SU-DHL-6 (cell line): Measurements from ENCODE around the gene WNT7B.

Experiments
- EZH2phosphoT487 ChIP-seq: fragments of 200-600 bp; sonication (generic), shearing (Covaris generic); conservative IDR thresholded peaks from 2 replicates; pipeline ENCODE4 v1.6.1; 2018; ENCODE audit warnings: mild to moderate bottlenecking, antibody characterized with exemption, low read length, moderate library complexity, mixed read lengths
- TF ChIP-seq, protein P1 (sequence below): fragments of 200-600 bp; sonication (generic); IDR thresholded peaks from one replicate; pipeline ENCODE4 v1.5.1; 2017; ENCODE audit warnings: antibody characterized with exemption, mild to moderate bottlenecking, low read length, moderate library complexity; ENCODE audit not compliant: insufficient read depth, poor library complexity, severe bottlenecking

DNA sequence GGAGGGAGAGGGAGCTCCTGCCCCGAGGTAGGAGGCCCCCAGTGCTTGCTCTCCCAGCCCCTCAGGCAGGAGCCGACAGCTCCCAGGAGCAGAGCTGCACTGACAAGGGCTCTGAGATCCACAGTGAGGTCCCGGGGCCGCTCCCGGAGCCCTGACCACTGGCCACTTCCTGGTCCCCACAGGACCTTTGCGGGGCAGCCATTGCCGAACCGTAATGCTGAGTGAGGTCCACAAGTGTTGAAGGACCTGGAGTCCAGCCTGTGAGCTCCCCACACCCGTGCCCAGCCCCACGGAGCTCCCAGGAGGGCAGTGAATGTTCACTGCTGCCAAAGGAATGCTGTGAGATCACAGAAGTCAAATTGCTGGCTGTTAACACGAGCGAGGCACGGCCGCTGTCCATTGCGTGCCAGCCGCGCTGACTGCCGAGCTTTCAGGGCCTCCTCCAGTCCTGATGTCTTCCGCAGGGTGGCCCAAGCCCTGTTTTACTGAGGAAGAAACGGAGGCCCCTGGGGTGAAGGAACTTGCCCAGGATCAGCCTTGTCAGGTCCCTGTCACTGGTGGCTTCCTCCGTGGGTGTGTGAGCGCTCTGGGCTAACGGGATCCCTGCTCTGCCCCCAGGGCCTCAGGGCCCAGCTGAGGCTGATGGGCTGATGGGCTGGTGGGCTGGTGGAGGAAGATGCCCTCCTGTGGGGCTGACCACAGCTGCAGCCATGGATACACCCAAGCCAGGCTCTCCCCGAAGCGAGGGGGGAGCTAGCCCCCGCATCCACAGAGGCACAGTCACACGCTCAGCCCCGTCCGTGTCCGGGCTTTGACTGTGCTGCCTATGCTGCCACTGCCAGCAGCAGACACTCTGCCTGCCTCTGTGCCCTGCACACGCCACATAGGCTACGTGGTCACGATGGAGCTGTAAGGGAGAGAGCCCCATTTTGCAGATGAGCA lies 70.8 kb downstream of the WNT7B start:
- TF ChIP-seq, protein P1, sequence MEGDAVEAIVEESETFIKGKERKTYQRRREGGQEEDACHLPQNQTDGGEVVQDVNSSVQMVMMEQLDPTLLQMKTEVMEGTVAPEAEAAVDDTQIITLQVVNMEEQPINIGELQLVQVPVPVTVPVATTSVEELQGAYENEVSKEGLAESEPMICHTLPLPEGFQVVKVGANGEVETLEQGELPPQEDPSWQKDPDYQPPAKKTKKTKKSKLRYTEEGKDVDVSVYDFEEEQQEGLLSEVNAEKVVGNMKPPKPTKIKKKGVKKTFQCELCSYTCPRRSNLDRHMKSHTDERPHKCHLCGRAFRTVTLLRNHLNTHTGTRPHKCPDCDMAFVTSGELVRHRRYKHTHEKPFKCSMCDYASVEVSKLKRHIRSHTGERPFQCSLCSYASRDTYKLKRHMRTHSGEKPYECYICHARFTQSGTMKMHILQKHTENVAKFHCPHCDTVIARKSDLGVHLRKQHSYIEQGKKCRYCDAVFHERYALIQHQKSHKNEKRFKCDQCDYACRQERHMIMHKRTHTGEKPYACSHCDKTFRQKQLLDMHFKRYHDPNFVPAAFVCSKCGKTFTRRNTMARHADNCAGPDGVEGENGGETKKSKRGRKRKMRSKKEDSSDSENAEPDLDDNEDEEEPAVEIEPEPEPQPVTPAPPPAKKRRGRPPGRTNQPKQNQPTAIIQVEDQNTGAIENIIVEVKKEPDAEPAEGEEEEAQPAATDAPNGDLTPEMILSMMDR, result no peak
- TF ChIP-seq EZH2phosphoT487, result no peak
